Measurements from ENCODE around the gene ATG2B. TPM values are rescaled to one million over a fixed set of nuclear protein-coding genes. Genes with fewer than 3 reads are reported as not detected.

ATG2B gene
- 9.5 TPM for polyA plus RNA-seq (2013, experiment 1 of 4)
- polyA plus RNA-seq (2013, experiment 2 of 4), result 11.1 TPM
- polyA plus RNA-seq (2013, experiment 3 of 4), result 7.2 TPM
- 8.8 TPM for polyA plus RNA-seq (2013, experiment 4 of 4)

GRCh38 chr14:96362965-96363750, at the start of gene ATG2B, which contains the start of gene GSKIP:
Gene ATG2B, minus strand, starts transcription at chr14:96363341. Its CDS starts 365 bp downstream, at chr14:96362976.
Gene GSKIP, plus strand, starts transcription at chr14:96363526. Its CDS starts 18,722 bp downstream, at chr14:96382248.
- Histone ChIP-seq H3K36me3 (ENCODE audit: control insufficient read depth, insufficient read depth, low read length) (no peaks in the 10 kb centered on the region), H3K27me3 (ENCODE audit: control insufficient read depth, insufficient read depth, low read length, poor library complexity, severe bottlenecking) (no peaks in the 10 kb centered on the region), H3K27ac (ENCODE audit: insufficient read depth, low read depth, low read length, poor library complexity, severe bottlenecking) (peak within 1 kb of the TSS; percentile 83), H3K4me3 (ENCODE audit: insufficient read depth, low read depth, low read length) (peak within 1 kb of the TSS; percentile 89), H3K9me3 (ENCODE audit: control insufficient read depth, low read length) (no peaks in the 10 kb centered on the region), H3K4me1 (ENCODE audit: control insufficient read depth, insufficient read depth, low read length) (peaks cover 10% of the 10 kb centered on the region)
- 0% methylated on average over 92 of the region's 92 CpGs for WGBS, 2 experiments

- H3K27me3 ChIP-seq (ENCODE audit: control insufficient read depth, insufficient read depth, low read length, poor library complexity, severe bottlenecking), result no peaks in the 10 kb centered on the region
- no peak overlapping the region for H3K4me3 ChIP-seq (ENCODE audit: insufficient read depth, low read depth, low read length)
- H3K4me1 ChIP-seq (ENCODE audit: control insufficient read depth, insufficient read depth, low read length), result no peaks in the 10 kb centered on the region
- H3K36me3 ChIP-seq (ENCODE audit: control insufficient read depth, insufficient read depth, low read length), result no peaks in the 10 kb centered on the region
- H3K27ac ChIP-seq (ENCODE audit: insufficient read depth, low read depth, low read length, poor library complexity, severe bottlenecking), result no peak overlapping the region
- 92 to 95% methylated on average over 4 of the region's 4 CpGs for WGBS, 2 experiments
- no peaks in the 10 kb centered on the region for H3K9me3 ChIP-seq (ENCODE audit: control insufficient read depth, low read length)
These were observed 47.0 kb upstream of the ATG2B start for GRCh38 chr14:96410119-96410518.

- no peaks in the 10 kb centered on the region for H3K36me3 ChIP-seq (ENCODE audit: control insufficient read depth, insufficient read depth, low read length)
- 93 to 98% methylated on average over 9 of the region's 9 CpGs for WGBS, 2 experiments
- H3K4me1 ChIP-seq (ENCODE audit: control insufficient read depth, insufficient read depth, low read length), result no peaks in the 10 kb centered on the region
These were observed 46.6 kb upstream of the ATG2B start for GRCh38 chr14:96409701-96410100.

GRCh38 chr14:96408608-96409007, 45.5 kb upstream of the ATG2B start:
- WGBS, 2 experiments, result 87 to 95% methylated on average over 12 of the region's 12 CpGs
- H3K4me1 ChIP-seq (ENCODE audit: control insufficient read depth, insufficient read depth, low read length), result no peaks in the 10 kb centered on the region
- H3K9me3 ChIP-seq (ENCODE audit: control insufficient read depth, low read length), result no peaks in the 10 kb centered on the region
- no peaks in the 10 kb centered on the region for H3K36me3 ChIP-seq (ENCODE audit: control insufficient read depth, insufficient read depth, low read length)
- H3K27me3 ChIP-seq (ENCODE audit: control insufficient read depth, insufficient read depth, low read length, poor library complexity, severe bottlenecking), result no peaks in the 10 kb centered on the region
- no peak overlapping the region for H3K27ac ChIP-seq (ENCODE audit: insufficient read depth, low read depth, low read length, poor library complexity, severe bottlenecking)
- no peak overlapping the region for H3K4me3 ChIP-seq (ENCODE audit: insufficient read depth, low read depth, low read length)

More at GRCh38 chr14:96409701-96410100, 46.6 kb upstream of the ATG2B start:
- Histone ChIP-seq H3K27me3 (ENCODE audit: control insufficient read depth, insufficient read depth, low read length, poor library complexity, severe bottlenecking) (no peaks in the 10 kb centered on the region), H3K9me3 (ENCODE audit: control insufficient read depth, low read length) (no peaks in the 10 kb centered on the region), H3K27ac (ENCODE audit: insufficient read depth, low read depth, low read length, poor library complexity, severe bottlenecking) (no peak overlapping the region), H3K4me3 (ENCODE audit: insufficient read depth, low read depth, low read length) (no peak overlapping the region)

GRCh38 chr14:96407935-96408570, 44.9 kb upstream of the ATG2B start:
- Histone ChIP-seq H3K27me3 (ENCODE audit: control insufficient read depth, insufficient read depth, low read length, poor library complexity, severe bottlenecking) (no peaks in the 10 kb centered on the region), H3K9me3 (ENCODE audit: control insufficient read depth, low read length) (no peaks in the 10 kb centered on the region), H3K4me1 (ENCODE audit: control insufficient read depth, insufficient read depth, low read length) (no peaks in the 10 kb centered on the region), H3K27ac (ENCODE audit: insufficient read depth, low read depth, low read length, poor library complexity, severe bottlenecking) (no peak overlapping the region), H3K4me3 (ENCODE audit: insufficient read depth, low read depth, low read length) (no peak overlapping the region), H3K36me3 (ENCODE audit: control insufficient read depth, insufficient read depth, low read length) (no peaks in the 10 kb centered on the region)
- WGBS, 2 experiments, result 83 to 88% methylated on average over 3 of the region's 3 CpGs

GRCh38 chr14:96405677-96406076, 42.5 kb upstream of the ATG2B start:
- Histone ChIP-seq H3K36me3 (ENCODE audit: control insufficient read depth, insufficient read depth, low read length) (no peaks in the 10 kb centered on the region), H3K4me1 (ENCODE audit: control insufficient read depth, insufficient read depth, low read length) (no peaks in the 10 kb centered on the region), H3K9me3 (ENCODE audit: control insufficient read depth, low read length) (no peaks in the 10 kb centered on the region), H3K27ac (ENCODE audit: insufficient read depth, low read depth, low read length, poor library complexity, severe bottlenecking) (no peak overlapping the region), H3K4me3 (ENCODE audit: insufficient read depth, low read depth, low read length) (no peak overlapping the region), H3K27me3 (ENCODE audit: control insufficient read depth, insufficient read depth, low read length, poor library complexity, severe bottlenecking) (no peaks in the 10 kb centered on the region)
- 86 to 100% methylated on average over 1 of the region's 1 CpG for WGBS, 2 experiments

GRCh38 chr14:96403409-96403808, 40.3 kb upstream of the ATG2B start:
- no peak overlapping the region for H3K27ac ChIP-seq (ENCODE audit: insufficient read depth, low read depth, low read length, poor library complexity, severe bottlenecking)
- no peaks in the 10 kb centered on the region for H3K4me1 ChIP-seq (ENCODE audit: control insufficient read depth, insufficient read depth, low read length)
- no peaks in the 10 kb centered on the region for H3K36me3 ChIP-seq (ENCODE audit: control insufficient read depth, insufficient read depth, low read length)
- H3K9me3 ChIP-seq (ENCODE audit: control insufficient read depth, low read length), result no peaks in the 10 kb centered on the region
- no peaks in the 10 kb centered on the region for H3K27me3 ChIP-seq (ENCODE audit: control insufficient read depth, insufficient read depth, low read length, poor library complexity, severe bottlenecking)
- 89 to 93% methylated on average over 3 of the region's 3 CpGs for WGBS, 2 experiments
- no peak overlapping the region for H3K4me3 ChIP-seq (ENCODE audit: insufficient read depth, low read depth, low read length)

- 92 to 93% methylated on average over 5 of the region's 5 CpGs for WGBS, 2 experiments
- H3K36me3 ChIP-seq (ENCODE audit: control insufficient read depth, insufficient read depth, low read length), result no peaks in the 10 kb centered on the region
These were observed 37.4 kb upstream of the ATG2B start for GRCh38 chr14:96400495-96400894.

GRCh38 chr14:96399405-96399804, 36.3 kb upstream of the ATG2B start:
- 86 to 87% methylated on average over 9 of the region's 9 CpGs for WGBS, 2 experiments
- H3K27ac ChIP-seq (ENCODE audit: insufficient read depth, low read depth, low read length, poor library complexity, severe bottlenecking), result no peak overlapping the region

More at GRCh38 chr14:96400495-96400894, 37.4 kb upstream of the ATG2B start:
- no peaks in the 10 kb centered on the region for H3K27me3 ChIP-seq (ENCODE audit: control insufficient read depth, insufficient read depth, low read length, poor library complexity, severe bottlenecking)
- H3K4me1 ChIP-seq (ENCODE audit: control insufficient read depth, insufficient read depth, low read length), result no peaks in the 10 kb centered on the region
- H3K27ac ChIP-seq (ENCODE audit: insufficient read depth, low read depth, low read length, poor library complexity, severe bottlenecking), result no peak overlapping the region
- H3K9me3 ChIP-seq (ENCODE audit: control insufficient read depth, low read length), result no peaks in the 10 kb centered on the region
- no peak overlapping the region for H3K4me3 ChIP-seq (ENCODE audit: insufficient read depth, low read depth, low read length)

GRCh38 chr14:96398921-96399320, 35.8 kb upstream of the ATG2B start:
- H3K27ac ChIP-seq (ENCODE audit: insufficient read depth, low read depth, low read length, poor library complexity, severe bottlenecking), result no peak overlapping the region
- H3K4me1 ChIP-seq (ENCODE audit: control insufficient read depth, insufficient read depth, low read length), result no peaks in the 10 kb centered on the region
- 92 to 93% methylated on average over 5 of the region's 5 CpGs for WGBS, 2 experiments
- H3K36me3 ChIP-seq (ENCODE audit: control insufficient read depth, insufficient read depth, low read length), result no peaks in the 10 kb centered on the region
- no peak overlapping the region for H3K4me3 ChIP-seq (ENCODE audit: insufficient read depth, low read depth, low read length)
- H3K9me3 ChIP-seq (ENCODE audit: control insufficient read depth, low read length), result no peaks in the 10 kb centered on the region
- H3K27me3 ChIP-seq (ENCODE audit: control insufficient read depth, insufficient read depth, low read length, poor library complexity, severe bottlenecking), result no peaks in the 10 kb centered on the region

More at GRCh38 chr14:96399405-96399804, 36.3 kb upstream of the ATG2B start:
- Histone ChIP-seq H3K4me1 (ENCODE audit: control insufficient read depth, insufficient read depth, low read length) (no peaks in the 10 kb centered on the region), H3K27me3 (ENCODE audit: control insufficient read depth, insufficient read depth, low read length, poor library complexity, severe bottlenecking) (no peaks in the 10 kb centered on the region), H3K36me3 (ENCODE audit: control insufficient read depth, insufficient read depth, low read length) (no peaks in the 10 kb centered on the region), H3K4me3 (ENCODE audit: insufficient read depth, low read depth, low read length) (no peak overlapping the region), H3K9me3 (ENCODE audit: control insufficient read depth, low read length) (no peaks in the 10 kb centered on the region)

Data from ectodermal cell (in vitro differentiated cells).